Neuron (in vitro differentiated cells): ENCODE data around the gene DUSP14.
"Not testable (repeated sequence)": the region's sequence is repeated elsewhere in the genome, so short reads cannot be mapped to it uniquely, and the experiment has no call there.

ENCODE experiments used
- H2AFZ ChIP-seq: one replicate; pipeline ENCODE4 v1.6.1; 2013; ENCODE audit warnings: low read depth, mild to moderate bottlenecking, inconsistent platforms, low read length, moderate library complexity
- H3K27me3 ChIP-seq: one replicate; pipeline ENCODE4 v1.6.1; 2013; ENCODE audit warnings: low read length; ENCODE audit not compliant: insufficient read depth
- H3K36me3 ChIP-seq: one replicate; pipeline ENCODE4 v1.6.1; 2013; ENCODE audit warnings: low read length; ENCODE audit not compliant: insufficient read depth
- H3K4me1 ChIP-seq: one replicate; pipeline ENCODE4 v1.6.1; 2013; ENCODE audit warnings: low read length; ENCODE audit not compliant: insufficient read depth
- H3K4me3 ChIP-seq: 2 replicates; pipeline ENCODE4 v1.5.1; 2013; ENCODE audit warnings: mild to moderate bottlenecking, low read length, moderate library complexity
- H3K9me3 ChIP-seq: one replicate; pipeline ENCODE4 v1.6.1; 2013; ENCODE audit warnings: low read length

The DUSP14 gene

DNA sequence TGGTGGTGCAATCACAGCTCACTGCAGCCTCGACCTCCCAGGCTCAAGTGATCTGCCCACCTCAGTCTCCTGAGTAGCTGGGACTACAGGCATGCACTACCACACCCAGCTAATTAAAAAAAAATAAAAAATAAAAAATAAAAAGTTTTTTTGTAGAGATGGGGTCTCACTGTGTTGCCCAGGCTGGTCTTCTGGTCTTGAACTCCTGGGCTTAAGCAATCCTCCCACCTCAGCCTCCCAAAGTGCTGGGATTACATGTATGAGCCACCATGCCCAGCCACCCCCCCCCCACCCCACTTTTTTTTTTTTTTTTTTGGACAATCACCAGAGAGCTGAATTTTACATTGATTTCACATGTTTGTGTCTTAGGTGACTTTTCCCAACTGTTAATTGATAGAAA lies 22.0 kb downstream of the DUSP14 start:
- Histone ChIP-seq H3K4me1 (peaks cover 17% of the 10 kb centered on the region), H3K36me3 (peaks cover 31% of the 10 kb centered on the region)
- H2AFZ ChIP-seq, H3K4me3 ChIP-seq, H3K9me3 ChIP-seq, H3K27me3 ChIP-seq: not testable (repeated sequence)

DNA sequence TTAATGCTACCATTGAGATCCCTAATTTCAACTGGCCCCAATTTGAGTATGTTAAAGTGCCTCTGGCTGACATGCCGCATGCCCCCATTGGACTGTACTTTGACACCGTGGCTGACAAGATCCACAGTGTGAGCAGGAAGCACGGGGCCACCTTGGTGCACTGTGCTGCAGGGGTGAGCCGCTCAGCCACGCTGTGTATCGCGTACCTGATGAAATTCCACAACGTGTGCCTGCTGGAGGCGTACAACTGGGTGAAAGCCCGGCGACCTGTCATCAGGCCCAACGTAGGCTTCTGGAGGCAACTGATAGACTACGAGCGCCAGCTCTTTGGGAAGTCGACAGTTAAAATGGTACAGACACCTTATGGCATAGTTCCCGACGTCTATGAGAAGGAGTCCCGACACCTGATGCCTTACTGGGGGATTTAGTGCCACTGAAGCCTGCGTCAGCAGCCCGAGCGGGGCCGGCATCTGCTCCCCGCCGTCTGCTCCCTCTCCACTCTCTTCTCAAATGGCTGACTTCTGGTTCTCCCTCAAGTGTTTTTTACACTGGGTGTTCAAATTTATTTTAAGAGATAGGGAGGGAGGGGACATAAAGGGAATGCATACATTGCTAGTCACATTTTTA lies 22.9 kb downstream of the DUSP14 start:
- Histone ChIP-seq H3K27me3 (no peaks in the 10 kb centered on the region), H3K4me3 (no peak overlapping the region), H3K9me3 (no peaks in the 10 kb centered on the region), H2AFZ (no peak overlapping the region), H3K4me1 (peaks cover 25% of the 10 kb centered on the region), H3K36me3 (peaks cover 36% of the 10 kb centered on the region)

DNA sequence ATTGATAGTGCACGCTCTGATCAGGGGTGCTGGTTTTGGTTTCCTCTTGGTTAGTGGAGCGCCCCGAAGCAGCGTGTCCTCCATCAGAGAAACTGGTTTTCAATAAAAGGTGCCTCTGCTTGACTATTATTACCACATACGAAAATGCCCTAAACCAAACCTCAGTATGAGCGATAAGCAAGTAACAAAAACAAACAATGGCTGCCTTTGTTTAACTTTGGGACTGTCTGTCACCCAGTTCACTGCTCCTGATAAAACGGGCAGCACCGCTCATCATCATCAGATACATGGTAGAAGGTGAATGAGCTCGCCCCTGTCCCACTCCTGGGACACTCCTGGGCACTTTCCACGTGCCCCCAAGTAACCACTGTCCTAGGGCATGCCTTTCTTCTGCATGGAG lies 24.0 kb downstream of the DUSP14 start:
- no peaks in the 10 kb centered on the region for H3K27me3 ChIP-seq
- H3K36me3 ChIP-seq: peaks cover 47% of the 10 kb centered on the region
- H3K4me3 ChIP-seq: no peak overlapping the region
- no peak overlapping the region for H2AFZ ChIP-seq
- no peaks in the 10 kb centered on the region for H3K9me3 ChIP-seq
- H3K4me1 ChIP-seq: peaks cover 29% of the 10 kb centered on the region

- peak overlapping the region; percentile 16 for H3K4me3 ChIP-seq
- H3K4me1 ChIP-seq: peaks cover 29% of the 10 kb centered on the region
- no peaks in the 10 kb centered on the region for H3K27me3 ChIP-seq
- peaks cover 61% of the 10 kb centered on the region for H3K36me3 ChIP-seq
- H2AFZ ChIP-seq: no peak overlapping the region
- H3K9me3 ChIP-seq: no peaks in the 10 kb centered on the region
Measured at GRCh38 chr17:37516127-37516571, 26.5 kb downstream of the DUSP14 start.

GRCh38 chr17:37517881-37518280 lies 28.2 kb downstream of the DUSP14 start:
- H3K9me3 ChIP-seq: no peaks in the 10 kb centered on the region
- H2AFZ ChIP-seq: no peak overlapping the region
- peaks cover 51% of the 10 kb centered on the region for H3K36me3 ChIP-seq
- H3K27me3 ChIP-seq: no peaks in the 10 kb centered on the region
- peaks cover 29% of the 10 kb centered on the region for H3K4me1 ChIP-seq
- H3K4me3 ChIP-seq: no peak overlapping the region

DNA sequence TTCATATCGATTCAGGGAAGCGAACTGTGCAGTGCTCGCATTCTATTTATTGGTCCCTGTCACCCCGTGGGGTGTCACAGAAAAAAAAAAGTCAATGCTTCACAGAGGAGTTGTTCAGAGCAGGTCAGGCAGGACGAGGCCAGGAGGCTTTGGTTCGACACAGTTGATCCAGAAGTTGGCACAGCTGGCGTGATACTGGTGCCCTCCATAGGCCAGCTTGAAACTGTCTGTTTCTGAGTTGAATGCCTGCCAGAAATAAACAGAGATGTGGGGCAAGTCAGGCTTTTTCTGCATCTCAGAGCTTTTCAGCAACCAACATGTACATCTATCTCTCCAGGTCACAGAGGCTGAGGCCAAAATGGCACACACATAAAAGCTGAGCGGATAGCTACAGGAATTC lies 29.1 kb downstream of the DUSP14 start:
- H3K36me3 ChIP-seq: peaks cover 53% of the 10 kb centered on the region
- no peaks in the 10 kb centered on the region for H3K9me3 ChIP-seq
- no peaks in the 10 kb centered on the region for H3K27me3 ChIP-seq
- H2AFZ ChIP-seq: no peak overlapping the region
- no peak overlapping the region for H3K4me3 ChIP-seq
- H3K4me1 ChIP-seq: peaks cover 29% of the 10 kb centered on the region

GRCh38 chr17:37519251-37519985 lies 29.7 kb downstream of the DUSP14 start:
- H3K27me3 ChIP-seq: no peaks in the 10 kb centered on the region
- peaks cover 29% of the 10 kb centered on the region for H3K4me1 ChIP-seq
- H3K4me3 ChIP-seq: no peak overlapping the region
- peaks cover 54% of the 10 kb centered on the region for H3K36me3 ChIP-seq
- no peak overlapping the region for H2AFZ ChIP-seq
- no peaks in the 10 kb centered on the region for H3K9me3 ChIP-seq

DNA sequence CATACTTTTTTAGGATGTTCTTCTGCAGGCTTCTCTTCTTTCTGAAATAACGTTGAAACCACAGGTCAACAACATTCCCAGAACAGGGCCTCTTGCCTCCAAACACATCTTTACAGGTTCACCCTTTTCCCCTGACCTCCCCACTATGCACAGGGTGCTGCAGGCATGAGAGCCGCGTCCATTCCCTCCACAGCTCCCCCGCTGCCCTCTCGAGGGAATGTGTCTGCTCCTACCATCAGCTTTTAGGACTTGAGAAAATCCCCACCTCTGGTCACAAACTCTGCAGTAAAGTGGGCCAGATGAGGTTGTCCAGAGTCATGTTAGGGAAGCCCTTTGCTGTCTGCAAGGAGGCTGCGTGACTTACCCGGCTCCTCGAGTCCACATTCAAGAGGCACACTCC lies 30.5 kb downstream of the DUSP14 start:
- Histone ChIP-seq H3K27me3 (no peaks in the 10 kb centered on the region), H3K9me3 (no peaks in the 10 kb centered on the region), H3K36me3 (peaks cover 52% of the 10 kb centered on the region)

GRCh38 chr17:37521821-37522220 lies 32.1 kb downstream of the DUSP14 start:
- Histone ChIP-seq H3K4me3 (no peak overlapping the region), H2AFZ (no peak overlapping the region), H3K27me3 (no peaks in the 10 kb centered on the region), H3K9me3 (no peaks in the 10 kb centered on the region), H3K36me3 (peaks cover 55% of the 10 kb centered on the region), H3K4me1 (peaks cover 10% of the 10 kb centered on the region)

More for the DNA sequence above, 30.5 kb downstream of the DUSP14 start:
- Histone ChIP-seq H2AFZ (no peak overlapping the region), H3K4me3 (no peak overlapping the region), H3K4me1 (peaks cover 25% of the 10 kb centered on the region)

DNA sequence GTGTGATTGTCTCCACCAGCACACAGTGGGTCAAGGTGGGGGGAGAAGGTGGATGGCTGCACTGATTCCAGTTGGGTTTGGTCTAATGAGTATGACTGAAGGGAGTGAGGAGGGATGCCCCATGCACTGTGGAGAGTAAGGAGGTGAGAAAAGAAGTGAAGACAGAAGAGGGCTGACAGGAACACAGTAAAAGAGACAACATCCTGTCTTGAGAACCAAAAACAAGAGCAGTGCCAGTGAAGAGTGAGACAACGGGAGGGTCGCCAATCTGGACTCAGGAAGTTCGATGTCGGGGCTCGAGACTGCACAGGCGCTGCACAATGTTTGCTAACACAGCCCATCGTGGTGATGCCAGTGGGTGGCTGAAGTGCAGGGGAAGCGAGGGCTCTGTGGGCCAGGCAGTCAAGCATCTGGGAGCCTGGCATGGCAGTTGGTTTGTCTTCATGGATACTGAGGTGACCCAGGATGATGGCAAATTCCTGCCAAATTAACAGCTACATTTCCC lies 34.1 kb downstream of the DUSP14 start:
- no peaks in the 10 kb centered on the region for H3K9me3 ChIP-seq
- H3K4me3 ChIP-seq: no peak overlapping the region
- H3K4me1 ChIP-seq: no peaks in the 10 kb centered on the region
- H3K36me3 ChIP-seq: peaks cover 48% of the 10 kb centered on the region
- H2AFZ ChIP-seq: no peak overlapping the region
- no peaks in the 10 kb centered on the region for H3K27me3 ChIP-seq

GRCh38 chr17:37527249-37527851 lies 37.7 kb downstream of the DUSP14 start:
- Histone ChIP-seq H3K9me3 (no peaks in the 10 kb centered on the region), H3K36me3 (peaks cover 58% of the 10 kb centered on the region), H3K4me3 (no peak overlapping the region), H3K27me3 (no peaks in the 10 kb centered on the region), H3K4me1 (no peaks in the 10 kb centered on the region), H2AFZ (no peak overlapping the region)

GRCh38 chr17:37530420-37530819 lies 40.7 kb downstream of the DUSP14 start:
- Histone ChIP-seq H3K4me1 (no peaks in the 10 kb centered on the region), H3K4me3 (no peak overlapping the region), H3K36me3 (peaks cover 56% of the 10 kb centered on the region), H3K9me3 (no peaks in the 10 kb centered on the region), H3K27me3 (no peaks in the 10 kb centered on the region), H2AFZ (no peak overlapping the region)

DNA sequence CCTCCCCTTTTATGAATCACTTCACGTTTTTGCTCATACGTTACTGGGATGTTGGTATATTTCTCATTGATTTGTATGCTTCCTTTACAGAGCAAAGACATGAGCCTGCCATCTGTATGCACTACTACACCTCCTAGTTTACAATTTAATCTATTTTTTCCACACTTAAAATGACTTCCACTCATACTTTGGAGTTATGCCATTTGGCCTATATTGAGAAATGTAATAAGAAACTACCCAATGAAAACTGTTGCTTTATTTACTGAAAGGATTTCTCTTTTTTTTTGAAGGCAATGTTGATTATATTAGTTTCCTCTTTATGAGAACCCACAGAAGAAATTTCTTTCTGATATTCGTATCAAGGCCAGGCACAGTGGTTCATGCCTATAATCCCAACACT lies 43.1 kb downstream of the DUSP14 start:
- no peaks in the 10 kb centered on the region for H3K4me1 ChIP-seq
- H2AFZ ChIP-seq: no peak overlapping the region
- H3K36me3 ChIP-seq: peaks cover 74% of the 10 kb centered on the region
- no peaks in the 10 kb centered on the region for H3K9me3 ChIP-seq
- no peaks in the 10 kb centered on the region for H3K27me3 ChIP-seq
- no peak overlapping the region for H3K4me3 ChIP-seq
